GM19372 (cell line): ENCODE measurements around the gene ARFGAP2.
A peak's percentile ranks its signal among the peaks of the same experiment; 100 is the strongest.

Experiments used
- ATAC-seq: cut with Tn5 transposase; IDR thresholded peaks from one replicate; pipeline ENCODE4 v1.9.1; 2021; ENCODE audit warnings: mild to moderate bottlenecking, low read depth, moderate library complexity; ENCODE audit not compliant: unreplicated experiment

Gene ARFGAP2

GRCh38 chr11:47188259-47188658 is 11.6 kb upstream of the ARFGAP2 start:
- no peak for ATAC-seq

GRCh38 chr11:47187723-47188122 is 11.0 kb upstream of the ARFGAP2 start:
- no peak for ATAC-seq

- ATAC-seq = peak; percentile 21
Measured at GRCh38 chr11:47186700-47187695, 10.3 kb upstream of the ARFGAP2 start.

GRCh38 chr11:47186076-47186699 is 9.5 kb upstream of the ARFGAP2 start, which contains the start of gene PACSIN3:
TSS of gene PACSIN3 (minus strand) at chr11:47186434. CDS start at chr11:47182727, 3,707 bp downstream.
- peak; percentile 56 for ATAC-seq

GRCh38 chr11:47185305-47186075 is 8.8 kb upstream of the ARFGAP2 start:
- ATAC-seq = peak; percentile 10

- ATAC-seq = no peak
Measured at GRCh38 chr11:47184711-47185304, 8.1 kb upstream of the ARFGAP2 start.

- ATAC-seq = no peak
Measured at GRCh38 chr11:47183969-47184368, 7.3 kb upstream of the ARFGAP2 start.

GRCh38 chr11:47183031-47183856 is 6.6 kb upstream of the ARFGAP2 start:
- no peak for ATAC-seq

GRCh38 chr11:47182380-47182779 is 5.7 kb upstream of the ARFGAP2 start:
- no peak for ATAC-seq

GRCh38 chr11:47181271-47181670 is 4.6 kb upstream of the ARFGAP2 start:
- ATAC-seq = no peak

- ATAC-seq = no peak
Measured at GRCh38 chr11:47180006-47180787, 3.5 kb upstream of the ARFGAP2 start.

GRCh38 chr11:47179655-47179991 is 2.9 kb upstream of the ARFGAP2 start:
- ATAC-seq = no peak

- ATAC-seq = no peak
Measured at GRCh38 chr11:47178737-47179654, 2.3 kb upstream of the ARFGAP2 start.

- ATAC-seq = no peak
Measured at GRCh38 chr11:47178316-47178715, 1.6 kb upstream of the ARFGAP2 start.

GRCh38 chr11:47177846-47178245 is 1.2 kb upstream of the ARFGAP2 start:
- ATAC-seq = no peak

- peak; percentile 44 for ATAC-seq
Measured at GRCh38 chr11:47177229-47177845, 658 bp upstream of the ARFGAP2 start.

- ATAC-seq = no peak
Measured at GRCh38 chr11:47175746-47176327, 842 bp downstream of the ARFGAP2 start.
